OCI-M2 (cell line): ENCODE results near the gene HSD17B11.
"Not testable (repeated sequence)": the region's sequence is repeated elsewhere in the genome, so short reads cannot be mapped to it uniquely, and the experiment has no call there.

Experiments
- DNase-seq: peaks from one replicate; lab custom pipeline; 2025; ENCODE audit not compliant: unreplicated experiment; lab: John Stamatoyannopoulos, UW

Gene HSD17B11, protein sequence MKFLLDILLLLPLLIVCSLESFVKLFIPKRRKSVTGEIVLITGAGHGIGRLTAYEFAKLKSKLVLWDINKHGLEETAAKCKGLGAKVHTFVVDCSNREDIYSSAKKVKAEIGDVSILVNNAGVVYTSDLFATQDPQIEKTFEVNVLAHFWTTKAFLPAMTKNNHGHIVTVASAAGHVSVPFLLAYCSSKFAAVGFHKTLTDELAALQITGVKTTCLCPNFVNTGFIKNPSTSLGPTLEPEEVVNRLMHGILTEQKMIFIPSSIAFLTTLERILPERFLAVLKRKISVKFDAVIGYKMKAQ

DNA sequence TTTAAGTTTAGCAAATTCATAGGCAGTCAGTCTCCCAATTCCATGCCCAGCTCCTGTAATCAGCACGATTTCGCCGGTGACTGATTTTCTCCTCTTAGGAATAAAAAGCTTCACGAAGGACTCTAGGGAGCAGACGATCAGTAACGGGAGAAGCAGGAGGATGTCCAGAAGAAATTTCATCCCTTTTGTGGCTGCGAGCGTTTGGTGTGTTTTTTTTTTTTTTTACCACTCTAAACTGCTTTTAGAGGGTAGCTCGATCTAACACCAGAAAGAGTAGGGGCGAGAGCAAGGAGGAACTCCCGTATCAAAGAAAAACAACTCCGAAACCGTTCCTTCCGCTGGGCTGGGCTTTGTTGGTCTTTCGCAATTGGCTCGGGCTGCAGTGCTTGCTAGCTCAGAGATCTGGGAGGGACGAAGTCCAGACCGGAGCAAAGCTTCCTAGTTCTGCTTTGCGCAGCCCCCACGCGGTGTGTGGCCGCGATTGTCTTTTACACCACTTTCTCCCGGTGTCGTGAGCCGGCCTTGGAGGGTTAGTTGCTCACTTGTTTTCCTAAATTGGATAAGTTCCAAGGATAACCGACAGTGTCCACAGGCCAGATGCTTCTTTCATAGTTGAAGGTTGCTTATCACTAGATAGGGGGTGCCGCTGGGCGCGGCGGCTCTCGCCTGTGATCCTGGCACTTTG is at the start of gene HSD17B11:
Gene HSD17B11, minus strand, starts transcription at position 298 of the 685 bp plus-strand sequence. Its CDS starts 118 bp downstream, at position 180.
- peak; percentile 80 for DNase-seq

DNA sequence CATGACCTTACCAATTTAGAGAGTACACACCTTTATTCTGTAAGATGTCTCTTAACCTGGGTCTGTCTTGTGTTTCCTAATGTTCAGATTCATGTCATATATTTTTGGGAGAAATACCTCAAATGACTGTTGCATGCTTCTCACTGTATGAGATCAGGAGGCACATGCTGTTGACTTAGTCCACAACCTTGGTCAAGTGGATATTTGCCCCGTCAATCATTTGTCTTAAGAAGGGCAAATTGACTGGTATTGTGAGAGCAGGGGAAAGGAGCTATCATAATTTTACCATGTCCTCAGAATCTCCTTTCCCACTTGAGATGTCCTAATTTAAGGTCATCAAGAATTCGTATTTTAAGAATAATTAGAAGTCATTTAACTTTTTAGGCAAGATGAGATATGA is 42.4 kb upstream of the HSD17B11 start:
- DNase-seq = no peak

GRCh38 chr4:87430038-87430437 is 39.0 kb upstream of the HSD17B11 start:
- no peak for DNase-seq

- no peak for DNase-seq
These were observed 38.0 kb upstream of the HSD17B11 start for GRCh38 chr4:87428979-87429378.

DNA sequence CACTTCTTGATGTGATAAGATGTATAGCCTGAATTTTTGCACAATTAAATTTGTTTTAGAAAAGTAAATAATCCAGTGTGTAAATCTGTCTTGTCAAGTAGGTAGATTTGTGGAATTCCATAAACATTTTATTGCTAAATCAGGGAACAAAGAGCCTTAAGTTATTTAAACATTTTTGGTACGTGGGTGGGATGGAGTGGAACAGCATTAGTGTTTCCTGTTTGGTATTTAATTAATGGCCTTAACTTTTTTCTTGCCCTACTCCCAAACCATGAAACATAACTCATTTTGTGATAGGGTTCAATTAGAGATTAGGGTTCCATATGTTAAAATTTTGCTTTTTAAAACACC is 36.5 kb upstream of the HSD17B11 start:
- DNase-seq = no peak

DNA sequence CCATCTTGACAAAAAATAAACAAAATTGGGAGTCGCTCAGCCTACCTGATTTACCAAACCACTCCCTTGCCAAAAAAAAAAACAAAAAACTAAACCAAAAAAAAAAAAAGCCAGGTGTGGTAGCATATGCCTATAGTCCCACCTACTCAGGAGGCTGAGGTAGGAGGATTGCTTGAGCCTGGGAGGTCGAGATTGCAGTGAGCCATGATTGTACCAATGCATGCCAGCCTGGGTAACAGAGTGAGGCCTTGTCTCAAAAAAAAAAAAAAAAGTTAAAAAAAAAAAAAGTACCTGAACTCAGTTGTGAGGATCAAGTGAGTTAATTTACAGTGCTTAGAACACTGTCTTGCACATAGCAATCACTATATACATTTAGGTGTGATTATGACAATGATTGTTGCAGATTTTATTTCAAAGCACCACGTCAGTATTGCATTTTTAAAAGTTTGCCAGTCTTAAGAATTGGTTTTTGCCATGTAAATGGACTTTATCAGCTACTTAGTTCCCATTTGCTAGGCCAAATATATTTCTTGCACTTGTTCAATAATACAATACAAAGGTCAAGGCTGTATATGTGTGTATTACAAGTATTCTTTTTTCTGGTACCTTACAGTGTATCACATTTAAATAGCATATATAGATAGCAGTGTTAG is 36.0 kb upstream of the HSD17B11 start:
- DNase-seq = no peak

DNA sequence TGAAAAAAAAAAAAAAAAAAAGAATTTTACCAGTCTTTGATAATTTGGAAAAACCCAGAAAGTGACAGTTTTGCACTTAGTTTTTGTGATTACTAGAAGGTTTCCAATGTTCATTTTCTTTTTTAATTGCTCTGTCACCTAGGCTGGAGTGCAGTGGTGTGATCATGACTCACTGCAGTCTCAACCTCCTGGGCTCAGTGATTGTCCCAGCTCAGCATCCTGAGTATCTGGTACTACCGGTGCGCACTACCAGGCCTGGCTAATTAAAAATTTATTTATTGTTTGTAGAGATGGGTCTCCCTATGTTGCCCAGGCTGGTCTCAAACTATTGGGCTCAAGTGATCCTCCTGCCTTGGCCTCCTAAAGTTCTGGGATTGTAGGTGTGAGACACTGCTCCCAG is 34.7 kb upstream of the HSD17B11 start:
- DNase-seq = no peak

DNA sequence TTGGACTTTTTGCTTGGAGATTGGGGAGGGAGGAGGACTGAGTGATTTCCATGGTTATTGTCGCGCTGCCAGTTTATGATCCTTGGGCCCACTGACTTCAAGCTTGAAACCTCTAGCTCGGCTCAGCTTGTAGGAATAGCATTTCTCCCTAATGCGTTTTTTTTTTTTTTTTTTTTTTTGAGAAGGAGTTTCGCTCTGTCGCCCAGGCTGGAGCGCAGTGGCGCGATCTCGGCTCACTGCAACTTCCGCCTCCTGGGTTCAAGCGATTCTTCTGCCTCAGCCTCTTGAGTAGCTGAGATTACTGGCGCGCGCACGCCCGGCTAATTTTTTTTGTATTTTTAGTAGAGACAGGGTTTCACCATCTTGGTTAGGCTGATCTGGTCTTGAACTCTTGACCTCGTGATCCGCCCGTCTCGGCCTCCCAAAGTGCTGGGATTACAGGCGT is 33.1 kb upstream of the HSD17B11 start:
- DNase-seq = not testable (repeated sequence)

GRCh38 chr4:87423317-87424098 is 32.5 kb upstream of the HSD17B11 start:
- DNase-seq = no peak

- peak; percentile 73 for DNase-seq
These were observed 31.4 kb upstream of the HSD17B11 start, which contains the start of gene NUDT9 for GRCh38 chr4:87422104-87423052. Gene NUDT9 (plus strand): TSS chr4:87422573. CDS start chr4:87422906, 333 bp downstream.

DNA sequence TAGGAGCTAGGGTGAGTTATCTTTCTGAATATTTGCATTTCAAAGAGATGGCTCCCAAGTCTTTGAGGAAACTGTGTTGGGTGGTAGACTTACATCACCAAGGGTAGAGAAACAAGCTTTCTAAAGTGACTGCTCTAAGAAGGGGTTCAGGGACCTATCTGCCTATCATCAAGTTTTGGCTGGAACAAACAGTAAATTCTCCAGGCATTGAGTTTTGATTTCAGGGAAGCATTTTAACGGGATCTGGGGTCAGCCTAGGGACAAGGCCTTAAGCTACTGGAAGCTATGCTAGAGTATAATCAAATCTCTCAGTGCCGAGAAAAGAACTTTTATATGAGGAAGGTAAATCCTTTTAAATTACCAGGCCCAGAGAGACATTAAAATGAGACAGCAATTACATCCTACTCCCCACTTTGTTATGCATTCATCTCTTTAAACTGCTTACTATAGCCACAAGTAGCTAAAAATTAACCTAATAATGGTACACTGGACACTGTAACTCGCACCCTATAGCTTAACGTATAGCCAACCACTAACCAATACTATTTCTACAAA is 29.4 kb upstream of the HSD17B11 start:
- no peak for DNase-seq

DNA sequence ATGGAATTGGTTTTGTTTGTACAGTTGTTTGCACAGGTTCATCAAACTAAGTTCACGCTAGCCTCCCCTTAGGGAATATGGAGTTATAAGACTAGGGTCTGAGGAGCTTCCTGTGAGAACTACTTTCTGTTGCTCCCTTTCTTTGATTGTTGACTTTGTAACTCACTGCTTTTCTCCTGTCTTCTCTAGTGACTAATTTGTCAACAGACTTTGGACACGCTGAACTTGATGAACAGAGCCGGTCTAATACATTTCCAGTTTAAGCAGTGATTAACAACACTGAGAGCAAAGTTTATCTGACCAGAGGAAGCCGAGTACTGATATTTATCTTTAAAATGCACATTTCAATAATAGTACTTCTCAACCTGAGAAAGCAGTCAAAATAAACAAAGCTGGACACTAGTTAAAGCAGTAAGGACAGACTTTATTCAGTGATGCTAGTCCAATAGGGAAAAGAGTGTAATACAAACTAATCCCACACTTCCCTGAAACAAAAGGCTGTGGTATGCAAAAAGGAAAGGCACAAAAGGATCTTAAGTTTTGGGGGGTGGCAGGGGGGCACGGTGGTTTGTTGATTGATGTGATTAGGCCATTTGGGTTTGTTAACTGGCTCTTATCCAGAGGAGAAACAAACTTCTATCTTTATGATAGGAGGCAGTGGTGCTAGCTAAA is 28.7 kb upstream of the HSD17B11 start:
- no peak for DNase-seq

- DNase-seq = not testable (repeated sequence)
These were observed 27.4 kb upstream of the HSD17B11 start for GRCh38 chr4:87418410-87418809.

- no peak for DNase-seq
These were observed 26.0 kb upstream of the HSD17B11 start for GRCh38 chr4:87416965-87417364.

- no peak for DNase-seq
These were observed 23.8 kb upstream of the HSD17B11 start for GRCh38 chr4:87414816-87415215.

DNA sequence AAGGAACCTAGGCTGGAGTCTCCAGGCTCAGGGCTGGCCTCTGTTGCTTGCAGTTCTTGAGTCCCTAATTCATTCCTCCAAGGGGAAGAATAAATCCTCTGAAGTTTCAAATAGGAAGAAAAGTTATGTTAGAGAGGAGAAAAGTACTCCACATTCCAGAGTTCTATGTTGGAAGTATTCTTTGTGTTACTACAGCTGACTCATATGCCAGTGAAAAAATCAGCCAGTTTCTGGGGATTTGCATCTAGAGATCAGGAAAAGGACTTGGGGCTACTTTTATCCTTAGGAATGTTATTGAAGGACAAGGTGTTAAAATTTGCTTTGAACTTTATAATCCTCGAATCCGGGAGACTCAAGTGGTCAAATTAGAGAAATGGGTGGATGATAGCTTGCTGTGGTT is 19.7 kb upstream of the HSD17B11 start:
- DNase-seq = no peak

- no peak for DNase-seq
These were observed 19.2 kb upstream of the HSD17B11 start for GRCh38 chr4:87410157-87410556.

GRCh38 chr4:87409420-87409939 is 18.5 kb upstream of the HSD17B11 start:
- no peak for DNase-seq

GRCh38 chr4:87406902-87407301 is 15.9 kb upstream of the HSD17B11 start:
- not testable (repeated sequence) for DNase-seq
